Ascending aorta (tissue), 2 donors: Measurements from ENCODE around the gene LRRC42. TPM values are rescaled to one million over a fixed set of nuclear protein-coding genes. Genes with fewer than 3 reads are reported as not detected.

Experiments used
- DNase-seq, 2 donors: peaks; one replicate each; pipeline ENCODE4 v3.0.0-alpha.2; 2019; ENCODE audit warnings: low spot score in 2 of 2
- H3K27ac ChIP-seq, 2 donors: fragments of 200-600 bp; sonication (generic); one replicate each; pipeline ENCODE4 v1.5.1; 2016 to 2017; ENCODE audit warnings: mild to moderate bottlenecking in 1 of 2
- H3K27me3 ChIP-seq: fragments of 200-600 bp; sonication (generic); one replicate; pipeline ENCODE4 v1.5.1; 2017
- H3K36me3 ChIP-seq, 2 donors: fragments of 200-600 bp; sonication (generic); one replicate each; pipeline ENCODE4 v1.5.1; 2016
- H3K4me1 ChIP-seq, 2 donors: fragments of 200-600 bp; sonication (generic); one replicate each; pipeline ENCODE4 v1.5.1; 2016 to 2017; ENCODE audit warnings: mild to moderate bottlenecking in 1 of 2
- H3K4me3 ChIP-seq, 2 donors: fragments of 200-600 bp; sonication (generic); one replicate each; pipeline ENCODE4 v1.5.1; 2016 to 2017; ENCODE audit warnings: mild to moderate bottlenecking in 1 of 2
- H3K9me3 ChIP-seq, 2 donors: fragments of 200-600 bp; sonication (generic); one replicate each; pipeline ENCODE4 v1.5.1; 2016
- CTCF ChIP-seq, 3 experiments: fragments of 200-600 bp in 2 of 3; fragments of 450-650 bp in 1 of 3; sonication (generic) in 2 of 3; IDR thresholded peaks; one replicate each; pipeline ENCODE4 v1.5.1; 2016 to 2019; ENCODE audit warnings: antibody characterized with exemption in 3 of 3, mild to moderate bottlenecking in 1 of 3, moderate library complexity in 1 of 3
- intact Hi-C: fragments of 100-400 bp; cut with DNase I; formaldehyde crosslinking; loops from one replicate; pipeline ENCODE4 v1.15.1; 2023
- total RNA-seq: library from RNA; depleted of rRNA; stranded (reverse); fragments of >200 nt; gene quantifications from one replicate; pipeline ENCODE4 v1.1.0, GENCODE V29; 2016

The LRRC42 gene
- total RNA-seq, 1 donor from 2014 or later = 28.2 TPM

GRCh38 chr1:53947172-53947907 is 1.2 kb downstream of the LRRC42 start:
- Histone ChIP-seq H3K4me3 (peak overlapping the region; percentile 80 to 96), H3K36me3 (peaks cover 0 to 6% of the 10 kb centered on the region in 2 donors), H3K27ac (peak overlapping the region; percentile 77 to 98), H3K4me1 (peaks cover 9 to 16% of the 10 kb centered on the region in 2 donors), H3K27me3 (no peaks in the 10 kb centered on the region), H3K9me3 (no peaks in the 10 kb centered on the region)
- DNase-seq = no peak
- no peak for TF ChIP-seq CTCF (IDR thresholded peaks at IDR 0.05)
- intact Hi-C loops = loop anchor here (5.0 to 10.0 kb wide), 4 partner anchors 540 to 817 kb away; partner anchors contain the start of genes LRP8 and PARS2

GRCh38 chr1:53948291-53948690 is 2.1 kb downstream of the LRRC42 start:
- Histone ChIP-seq H3K27me3 (no peaks in the 10 kb centered on the region), H3K4me3 (no peak overlapping the region), H3K9me3 (no peaks in the 10 kb centered on the region), H3K27ac (peak overlapping the region in 1 of 2 donors; percentile 98), H3K4me1 (peaks cover 9 to 16% of the 10 kb centered on the region in 2 donors), H3K36me3 (peaks cover 4 to 15% of the 10 kb centered on the region in 2 donors)
- no peak for TF ChIP-seq CTCF (IDR thresholded peaks at IDR 0.05)
- DNase-seq = no peak
- intact Hi-C loops = loop anchor here (5.0 to 10.0 kb wide), 4 partner anchors 539 to 817 kb away; partner anchors contain the start of genes LRP8 and PARS2

DNA sequence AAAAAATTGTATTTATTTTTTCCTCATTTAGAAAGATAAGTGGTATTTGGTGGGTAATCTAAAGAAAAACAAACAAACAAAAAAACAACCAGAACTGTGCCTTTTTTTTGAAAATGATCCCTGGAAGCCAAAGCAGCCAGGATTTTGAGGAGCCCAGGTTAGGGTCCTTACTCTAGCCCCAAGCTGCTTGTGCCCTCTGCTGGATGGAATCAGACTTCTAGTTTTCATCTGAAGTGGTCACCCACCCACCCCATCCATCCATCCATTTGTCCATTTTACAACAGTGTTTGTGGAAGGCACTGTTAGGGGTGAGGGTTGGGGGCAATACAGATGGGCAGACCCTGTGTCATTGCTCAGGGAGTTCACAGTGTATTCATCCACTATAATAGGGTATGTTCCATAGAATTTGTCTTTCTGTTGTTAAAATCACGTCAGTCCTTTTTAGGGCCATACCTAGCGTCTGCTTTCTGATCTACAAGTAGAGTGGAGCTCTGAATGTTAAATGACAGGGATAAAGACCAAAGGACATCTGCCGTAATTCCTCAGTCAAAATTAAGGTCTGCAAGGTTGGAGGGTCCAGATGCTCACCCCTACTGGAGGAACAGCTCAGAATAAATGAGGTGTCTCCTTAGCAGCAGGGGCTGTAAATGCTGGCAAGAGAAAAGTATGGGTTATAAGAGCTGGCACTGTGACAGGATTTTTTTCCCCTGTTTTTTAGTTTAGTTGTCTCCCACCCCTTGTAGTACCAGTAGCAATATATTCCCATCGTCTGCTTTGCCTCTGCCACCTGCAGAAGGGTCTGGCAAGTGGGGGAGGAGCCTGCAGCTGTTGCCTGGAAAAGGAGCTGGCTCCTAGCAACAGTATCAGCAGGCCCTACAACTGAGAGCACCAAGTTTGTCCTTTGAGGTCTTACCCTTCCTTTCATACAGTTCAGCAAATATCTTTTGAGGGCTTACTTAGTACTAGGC is 3.2 kb downstream of the LRRC42 start:
- H3K4me1 ChIP-seq = peaks cover 6 to 11% of the 10 kb centered on the region in 2 donors
- peak; percentile 32 to 59 (median 48) for TF ChIP-seq CTCF (IDR thresholded peaks at IDR 0.05)
- H3K4me3 ChIP-seq = no peak overlapping the region
- DNase-seq = no peak
- H3K27ac ChIP-seq = no peak overlapping the region
- H3K36me3 ChIP-seq = peaks cover 10 to 26% of the 10 kb centered on the region in 2 donors
- H3K9me3 ChIP-seq = no peaks in the 10 kb centered on the region
- H3K27me3 ChIP-seq = no peaks in the 10 kb centered on the region
- intact Hi-C loops = loop anchor here (5.0 to 10.0 kb wide), 4 partner anchors 538 to 815 kb away; partner anchors contain the start of genes LRP8 and PARS2

- Histone ChIP-seq H3K4me1 (peaks cover 0 to 5% of the 10 kb centered on the region in 2 donors), H3K9me3 (no peaks in the 10 kb centered on the region), H3K27ac (no peak overlapping the region), H3K36me3 (peaks cover 13 to 30% of the 10 kb centered on the region in 2 donors), H3K27me3 (no peaks in the 10 kb centered on the region), H3K4me3 (no peak overlapping the region)
- intact Hi-C loops = no loop called here
- TF ChIP-seq CTCF (IDR thresholded peaks at IDR 0.05) = no peak
- no peak for DNase-seq
These were observed 5.5 kb downstream of the LRRC42 start for GRCh38 chr1:53951697-53952096.

DNA sequence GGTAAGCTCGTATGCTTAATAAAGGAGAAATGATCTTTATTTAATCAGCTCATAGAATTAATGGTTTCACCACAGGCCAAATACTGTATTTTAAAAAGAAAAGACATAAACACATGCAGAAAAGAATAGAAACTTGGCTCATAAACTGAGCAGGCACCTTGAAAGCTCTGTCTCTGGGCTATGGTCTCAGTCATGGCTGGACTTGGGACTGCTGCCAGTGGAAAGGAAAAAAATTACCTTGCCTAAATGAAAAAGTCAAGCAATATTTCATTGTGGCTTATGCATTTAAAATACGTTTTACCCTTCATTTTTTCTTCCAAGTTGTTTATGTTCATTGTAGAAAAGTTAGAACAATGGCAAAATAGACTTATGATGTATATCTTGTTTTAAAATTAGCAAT is 8.0 kb downstream of the LRRC42 start:
- H3K36me3 ChIP-seq = peaks cover 27 to 30% of the 10 kb centered on the region in 2 donors
- H3K4me1 ChIP-seq = no peaks in the 10 kb centered on the region
- no peaks in the 10 kb centered on the region for H3K27me3 ChIP-seq
- H3K4me3 ChIP-seq = no peak overlapping the region
- no peaks in the 10 kb centered on the region for H3K9me3 ChIP-seq
- H3K27ac ChIP-seq = no peak overlapping the region
- intact Hi-C loops = no loop called here
- DNase-seq = no peak
- no peak for TF ChIP-seq CTCF (IDR thresholded peaks at IDR 0.05)
